Motor neuron (in vitro differentiated cells): Measurements from ENCODE around the gene HOXC10. TPM values are rescaled to one million over a fixed set of nuclear protein-coding genes. Genes with fewer than 3 reads are reported as not detected.
A peak's percentile ranks its signal among the peaks of the same experiment; 100 is the strongest.

Source experiments
- ATAC-seq, 8 experiments: fragments of 200-7000 bp; cut with Tn5 transposase; replicated peaks in 6 of 8; 2 replicates each; pipeline ENCODE4 v1.8.0; 2021; ENCODE audit warnings: mild to moderate bottlenecking in 8 of 8, moderate library complexity in 8 of 8
- H3K27ac ChIP-seq, 2 donors: fragments of 250-450 bp; sonication (Bioruptor Pico); 2 replicates each; pipeline ENCODE4 v1.9.0; 2021; ENCODE audit warnings: antibody characterized with exemption in 2 of 2, mild to moderate bottlenecking in 2 of 2, moderate library complexity in 1 of 2
- H3K4me1 ChIP-seq, 2 donors: fragments of 250-450 bp; sonication (Bioruptor Pico); replicated peaks in 1 of 2; 2 replicates each; pipeline ENCODE4 v1.6.1; 2021; ENCODE audit warnings: antibody characterized with exemption in 2 of 2, mild to moderate bottlenecking in 2 of 2, moderate library complexity in 1 of 2
- H3K4me3 ChIP-seq, 5 donors: fragments of 250-450 bp; sonication (Bioruptor Pico); 2 replicates each; pipeline ENCODE4 v1.9.0; 2021; ENCODE audit warnings: antibody characterized with exemption in 5 of 5, mild to moderate bottlenecking in 5 of 5, moderate library complexity in 4 of 5
- whole genome bisulfite sequencing, 10 experiments: fragments of 450-650 bp; shearing (Covaris generic); methylation state at CpG; one replicate each; pipeline ENCODE4 v1.0.0; 2022; 5-methylcytosine and 5-hydroxymethylcytosine counted together
- in situ Hi-C, 9 experiments: fragments of 400-800 bp; cut with MboI; loops; one replicate each; pipeline ENCODE4 v1.15.0; 2021; ENCODE audit warnings: low sequenced_read_pairs in 9 of 9, low pct_unique_long_range_greater_than_20kb in 2 of 9; ENCODE audit not compliant: unreplicated experiment in 9 of 9
- total RNA-seq, 8 experiments: library from RNA; unstranded; fragments of 300-600 nt; gene quantifications; 2 replicates each; pipeline versions ENCODE4 v1.2.3 to v1.2.4, GENCODE V29; 2022

The HOXC10 gene
- total RNA-seq, 8 experiments from 2014 or later = 0.14 to 75.5 (median 1.0) TPM; not detected in 3

DNA sequence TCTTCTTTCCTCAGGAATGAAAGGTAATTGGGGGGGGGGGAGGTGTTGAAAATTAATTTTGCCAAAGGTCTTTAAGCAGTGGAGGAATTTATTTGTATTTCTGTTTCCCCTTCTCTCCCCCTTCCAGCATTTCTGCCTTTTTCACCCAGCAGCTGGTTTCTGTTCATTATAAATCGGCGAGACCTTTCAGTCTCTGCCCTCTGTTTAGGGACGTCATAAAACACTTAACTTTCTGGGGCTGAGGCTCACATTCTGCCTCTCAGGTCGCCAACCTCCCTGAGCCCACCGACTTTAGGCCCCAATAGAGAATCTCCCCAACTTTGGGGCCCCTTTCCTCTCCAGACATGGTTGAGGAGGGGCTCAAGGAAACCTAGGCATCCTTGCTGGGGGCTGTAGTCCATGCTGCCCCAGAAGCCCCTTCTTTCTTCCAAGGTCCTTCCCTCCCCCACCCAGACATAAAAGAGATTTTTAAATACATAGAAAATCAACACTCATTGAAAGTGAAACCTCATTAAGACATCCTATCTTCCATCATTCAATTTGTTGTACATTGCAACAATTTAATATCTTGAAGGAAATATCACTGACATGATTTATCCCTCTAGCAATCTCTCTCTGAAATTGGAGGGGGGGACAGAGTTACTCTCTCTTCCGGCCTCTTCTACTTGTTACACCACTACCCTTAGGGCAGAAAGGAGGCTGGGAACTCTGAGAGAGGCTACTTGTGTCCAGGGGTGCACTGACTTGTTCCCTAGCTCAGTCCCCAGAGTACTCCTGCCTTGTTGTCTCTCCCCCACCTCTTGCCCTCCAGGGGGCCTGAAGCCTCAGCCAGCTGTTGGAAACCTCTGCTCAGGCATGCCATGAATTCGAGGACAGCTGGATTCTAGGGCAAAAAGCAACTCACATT, 40.8 kb downstream of the HOXC10 start:
- Histone ChIP-seq H3K4me1 (peaks cover 26 to 73% of the 10 kb centered on the region in 2 donors), H3K27ac (peak overlapping the region in 1 of 2 donors; percentile 58), H3K4me3 (no peak overlapping the region)
- WGBS, 10 experiments = 0 to 61% (median 28%) methylated on average over 2 to 6 of the region's 7 CpGs; no CpG with 5 or more reads in 2 of the 10 experiments
- ATAC-seq = no peak
- in situ Hi-C loops = loop anchor here in 6 of 9 experiments (10.0 to 25.0 kb wide), 4 partner anchors 162 to 337 kb away; partner anchors contain the start of genes GPR84 (in 1 of the 6) and SMUG1 (in 1 of the 6)

- in situ Hi-C loops = loop anchor here in 6 of 9 experiments (10.0 to 25.0 kb wide), 4 partner anchors 160 to 335 kb away; partner anchors contain the start of genes GPR84 (in 1 of the 6) and SMUG1 (in 1 of the 6)
Observed at GRCh38 chr12:54026640-54027441, 41.9 kb downstream of the HOXC10 start.

DNA sequence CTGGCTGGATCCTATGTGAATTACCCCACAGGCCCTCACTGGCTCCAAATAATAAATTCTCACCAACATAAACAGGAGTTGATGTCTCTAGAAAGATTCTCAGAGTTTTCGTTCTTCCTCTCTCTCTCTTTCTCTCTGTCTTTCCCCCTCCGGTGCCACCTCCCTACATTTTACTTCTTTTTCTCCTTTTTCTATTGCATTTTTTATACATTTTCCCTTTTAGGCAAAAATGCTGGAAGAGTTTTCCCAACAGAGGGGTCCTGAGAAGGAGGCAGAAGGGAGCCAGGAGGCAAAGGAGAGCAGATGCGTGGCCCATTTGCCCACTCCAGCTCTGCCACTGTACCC, 42.5 kb downstream of the HOXC10 start:
- Histone ChIP-seq H3K27ac (peak overlapping the region in 1 of 2 donors; percentile 58), H3K4me3 (no peak overlapping the region), H3K4me1 (peaks cover 40 to 68% of the 10 kb centered on the region in 2 donors)
- 32 to 98% (median 57%) methylated on average over 2 to 3 of the region's 3 CpGs; no CpG with 5 or more reads in 2 of the 10 experiments for WGBS, 10 experiments
- in situ Hi-C loops = loop anchor here in 6 of 9 experiments (10.0 to 25.0 kb wide), 4 partner anchors 160 to 335 kb away; partner anchors contain the start of genes GPR84 (in 1 of the 6) and SMUG1 (in 1 of the 6)
- ATAC-seq = no peak

More at GRCh38 chr12:54026640-54027441, 41.9 kb downstream of the HOXC10 start:
- Histone ChIP-seq H3K4me3 (peak overlapping the region in 2 of 5 donors; percentile 5 to 6), H3K27ac (peak overlapping the region in 1 of 2 donors; percentile 58), H3K4me1 (peaks cover 36 to 68% of the 10 kb centered on the region in 2 donors)
- 10 to 60% (median 38%) methylated on average over 1 to 12 of the region's 22 CpGs for WGBS, 10 experiments
- ATAC-seq = no peak

GRCh38 chr12:54028314-54029201, 43.6 kb downstream of the HOXC10 start, which contains the start of gene HOXC6:
HOXC6 (plus strand) TSS chr12:54028440; CDS start chr12:54028522, 82 bp downstream.
- WGBS, 10 experiments = 0 to 6% (median 1%) methylated on average over 1 to 25 of the region's 36 CpGs
- H3K4me1 ChIP-seq = peaks cover 42 to 58% of the 10 kb centered on the region in 2 donors
- peak within 1 kb of the TSS in 1 of 2 donors; percentile 94 for H3K27ac ChIP-seq
- ATAC-seq = peak; percentile 11 to 41 (median 20)
- in situ Hi-C loops = loop anchor here in 6 of 9 experiments (10.0 to 25.0 kb wide), 4 partner anchors 159 to 334 kb away; partner anchors contain the start of genes GPR84 (in 1 of the 6) and SMUG1 (in 1 of the 6)
- peak within 1 kb of the TSS; percentile 35 to 62 (median 46) for H3K4me3 ChIP-seq

- Histone ChIP-seq H3K4me1 (peaks cover 43 to 50% of the 10 kb centered on the region in 2 donors), H3K27ac (peak overlapping the region in 1 of 2 donors; percentile 94), H3K4me3 (peak overlapping the region; percentile 35 to 62 (median 46))
- in situ Hi-C loops = loop anchor here in 8 of 9 experiments (5.0 to 25.0 kb wide), 6 partner anchors 158 to 333 kb away; partner anchors contain the start of genes SMUG1 (in 2 of the 8) and GPR84 (in 1 of the 8)
- WGBS, 10 experiments = 0 to 87% (median 13%) methylated on average over 2 to 21 of the region's 53 CpGs; no CpG with 5 or more reads in 3 of the 10 experiments
- ATAC-seq = no peak
Observed at GRCh38 chr12:54029529-54030441, 44.8 kb downstream of the HOXC10 start.

DNA sequence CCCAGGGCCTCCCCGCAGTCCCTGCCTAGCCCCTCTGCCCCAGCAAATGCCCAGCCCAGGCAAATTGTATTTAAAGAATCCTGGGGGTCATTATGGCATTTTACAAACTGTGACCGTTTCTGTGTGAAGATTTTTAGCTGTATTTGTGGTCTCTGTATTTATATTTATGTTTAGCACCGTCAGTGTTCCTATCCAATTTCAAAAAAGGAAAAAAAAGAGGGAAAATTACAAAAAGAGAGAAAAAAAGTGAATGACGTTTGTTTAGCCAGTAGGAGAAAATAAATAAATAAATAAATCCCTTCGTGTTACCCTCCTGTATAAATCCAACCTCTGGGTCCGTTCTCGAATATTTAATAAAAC, 45.5 kb downstream of the HOXC10 start:
- no peak for ATAC-seq

GRCh38 chr12:54030889-54031471, 46.0 kb downstream of the HOXC10 start:
- 0 to 100% (median 13%) methylated on average over 1 to 10 of the region's 46 CpGs; no CpG with 5 or more reads in 4 of the 10 experiments for WGBS, 10 experiments
- in situ Hi-C loops = loop anchor here in 4 of 9 experiments (5.0 to 25.0 kb wide), 4 partner anchors 156 to 331 kb away; partner anchors contain the start of genes SMUG1 (in 2 of the 4) and GPR84 (in 1 of the 4)
- H3K4me1 ChIP-seq = peaks cover 50 to 55% of the 10 kb centered on the region in 2 donors
- peak overlapping the region; percentile 15 to 62 (median 46) for H3K4me3 ChIP-seq
- ATAC-seq = peak in 7 of 8 experiments; percentile 4 to 34 (median 10)
- peak overlapping the region; percentile 62 to 94 for H3K27ac ChIP-seq

More for the DNA sequence above, 45.5 kb downstream of the HOXC10 start:
- Histone ChIP-seq H3K27ac (peak overlapping the region in 1 of 2 donors; percentile 94), H3K4me1 (peaks cover 49 to 50% of the 10 kb centered on the region in 2 donors), H3K4me3 (peak overlapping the region; percentile 35 to 62 (median 46))
- in situ Hi-C loops = loop anchor here in 4 of 9 experiments (5.0 to 25.0 kb wide), 4 partner anchors 157 to 332 kb away; partner anchors contain the start of genes SMUG1 (in 2 of the 4) and GPR84 (in 1 of the 4)
- WGBS, 10 experiments = 8 to 85% (median 14%) methylated on average over 5 to 6 of the region's 7 CpGs

DNA sequence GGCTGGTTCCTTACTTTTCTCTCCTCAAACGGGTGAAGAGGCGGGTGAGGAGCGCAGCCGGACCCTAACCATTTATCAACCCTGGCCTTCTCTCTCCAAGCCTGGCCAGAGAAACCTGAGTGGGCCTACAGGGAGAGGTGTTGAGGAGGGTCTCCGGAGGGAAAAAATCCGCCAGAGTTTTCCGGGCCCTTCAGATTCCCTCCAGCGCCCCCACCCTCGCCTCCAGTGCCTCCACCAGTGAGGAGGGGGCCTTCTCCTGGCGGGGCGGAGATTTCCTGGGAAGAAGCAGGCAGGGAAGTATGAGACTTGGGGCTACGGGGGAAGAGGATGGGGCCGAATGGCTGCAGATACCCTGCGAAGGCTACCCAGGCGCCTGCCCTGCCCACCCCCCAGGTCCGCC, 46.5 kb downstream of the HOXC10 start:
- in situ Hi-C loops = loop anchor here in 4 of 9 experiments (5.0 to 25.0 kb wide), 4 partner anchors 156 to 331 kb away; partner anchors contain the start of genes SMUG1 (in 2 of the 4) and GPR84 (in 1 of the 4)
- H3K4me3 ChIP-seq = peak overlapping the region; percentile 15 to 62 (median 46)
- 47 to 89% (median 58%) methylated on average over 2 to 11 of the region's 16 CpGs; no CpG with 5 or more reads in 7 of the 10 experiments for WGBS, 10 experiments

DNA sequence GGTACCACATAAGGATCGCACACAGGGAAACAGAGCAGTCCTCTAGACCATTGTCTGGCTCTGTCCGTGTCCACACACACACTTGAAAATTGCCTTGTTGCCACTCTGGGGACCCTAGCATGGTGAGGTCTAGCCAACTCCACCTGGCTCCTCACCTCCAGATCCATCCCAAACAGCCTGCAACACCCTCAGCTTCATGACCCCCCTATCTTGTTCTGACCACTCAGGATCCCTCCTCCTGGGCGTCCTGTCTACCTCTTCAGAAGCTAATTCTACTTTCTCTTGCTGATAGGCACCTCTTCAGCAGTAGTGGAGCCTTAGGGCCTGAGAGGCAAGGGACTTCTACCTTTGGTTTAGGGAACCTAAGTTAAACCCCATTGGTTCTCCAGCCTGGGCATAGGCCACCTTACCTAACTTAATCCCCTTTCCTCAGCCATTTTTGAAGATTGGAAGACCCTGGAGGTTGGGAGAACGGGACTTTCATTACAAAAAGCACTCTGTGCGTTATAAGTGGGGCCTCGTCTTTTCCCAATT, 47.2 kb downstream of the HOXC10 start:
- no peak for ATAC-seq
- Histone ChIP-seq H3K4me3 (peak overlapping the region; percentile 41 to 58 (median 45)), H3K4me1 (peaks cover 50 to 66% of the 10 kb centered on the region in 2 donors), H3K27ac (peak overlapping the region; percentile 2 to 94)
- in situ Hi-C loops = loop anchor here in 4 of 9 experiments (5.0 to 25.0 kb wide), 4 partner anchors 155 to 330 kb away; partner anchors contain the start of genes SMUG1 (in 2 of the 4) and GPR84 (in 1 of the 4)
- 0 to 93% (median 52%) methylated on average over 1 to 3 of the region's 6 CpGs; no CpG with 5 or more reads in 3 of the 10 experiments for WGBS, 10 experiments

More for the DNA sequence above, 46.5 kb downstream of the HOXC10 start:
- peaks cover 50 to 60% of the 10 kb centered on the region in 2 donors for H3K4me1 ChIP-seq
- peak overlapping the region; percentile 62 to 94 for H3K27ac ChIP-seq
- no peak for ATAC-seq
